LoVo (cell line): ENCODE data around the gene COTL1.
"Not testable (repeated sequence)": the region's sequence is repeated elsewhere in the genome, so short reads cannot be mapped to it uniquely, and the experiment has no call there.

Experiments used
- DNase-seq: peaks from one replicate; pipeline ENCODE4 v3.0.0-alpha.2; 2016; ENCODE audit warnings: low spot score

COTL1 gene

GRCh38 chr16:84569382-84569987 lies 48.4 kb downstream of the COTL1 start:
- DNase-seq, result peak; percentile 4

GRCh38 chr16:84568066-84568465 lies 49.8 kb downstream of the COTL1 start:
- no peak for DNase-seq

GRCh38 chr16:84567286-84567962 lies 50.5 kb downstream of the COTL1 start:
- DNase-seq, result no peak

GRCh38 chr16:84566545-84567257 lies 51.2 kb downstream of the COTL1 start:
- no peak for DNase-seq

GRCh38 chr16:84565669-84566495 lies 52.0 kb downstream of the COTL1 start:
- no peak for DNase-seq

- no peak for DNase-seq
These were observed 54.0 kb downstream of the COTL1 start for GRCh38 chr16:84563786-84564420.

- DNase-seq, result no peak
These were observed 54.7 kb downstream of the COTL1 start for GRCh38 chr16:84563064-84563715.

- DNase-seq, result no peak
These were observed 55.6 kb downstream of the COTL1 start for GRCh38 chr16:84562174-84562815.

GRCh38 chr16:84561291-84561690 lies 56.6 kb downstream of the COTL1 start:
- DNase-seq, result no peak

- no peak for DNase-seq
These were observed 57.6 kb downstream of the COTL1 start for GRCh38 chr16:84560269-84560668.

- peak; percentile 21 for DNase-seq
These were observed 58.5 kb downstream of the COTL1 start for GRCh38 chr16:84559311-84559932.

- not testable (repeated sequence) for DNase-seq
These were observed 59.0 kb downstream of the COTL1 start for GRCh38 chr16:84558850-84559249.

- DNase-seq, result no peak
These were observed 60.4 kb downstream of the COTL1 start for GRCh38 chr16:84557504-84557903.

GRCh38 chr16:84557059-84557458 lies 60.8 kb downstream of the COTL1 start:
- no peak for DNase-seq

GRCh38 chr16:84555418-84556196 lies 62.3 kb downstream of the COTL1 start:
- DNase-seq, result no peak

GRCh38 chr16:84554627-84555328 lies 63.1 kb downstream of the COTL1 start:
- no peak for DNase-seq

GRCh38 chr16:84553873-84554399 lies 63.9 kb downstream of the COTL1 start:
- no peak for DNase-seq

GRCh38 chr16:84552135-84552534 lies 65.7 kb downstream of the COTL1 start:
- DNase-seq, result no peak

GRCh38 chr16:84550096-84550495 lies 67.8 kb downstream of the COTL1 start:
- no peak for DNase-seq
